GM21825 (cell line): ENCODE data around the gene LIPH.

Experiments
- ATAC-seq: cut with Tn5 transposase; IDR thresholded peaks from one replicate; pipeline ENCODE4 v1.9.1; 2021; ENCODE audit warnings: mild to moderate bottlenecking, moderate library complexity; ENCODE audit not compliant: unreplicated experiment

The LIPH gene

DNA sequence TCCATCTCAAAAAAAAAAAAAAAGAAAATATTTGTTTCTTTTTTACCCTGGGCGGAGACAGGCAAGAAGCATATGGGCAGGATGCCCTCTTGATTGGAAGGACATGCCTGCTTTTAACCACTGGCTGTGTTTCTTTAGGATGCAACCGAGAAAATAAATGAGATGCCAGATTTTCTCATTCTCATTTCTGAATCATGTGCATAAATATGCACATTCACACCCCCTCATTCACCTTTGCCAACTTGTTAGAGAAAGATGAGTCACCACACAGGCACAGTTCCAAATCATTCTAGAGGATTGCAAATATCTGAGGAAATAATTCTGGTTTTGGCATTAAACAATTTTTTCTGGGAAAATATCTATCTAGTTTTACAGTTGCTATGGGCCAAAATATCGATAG is 3.3 kb downstream of the LIPH start:
- no peak for ATAC-seq

DNA sequence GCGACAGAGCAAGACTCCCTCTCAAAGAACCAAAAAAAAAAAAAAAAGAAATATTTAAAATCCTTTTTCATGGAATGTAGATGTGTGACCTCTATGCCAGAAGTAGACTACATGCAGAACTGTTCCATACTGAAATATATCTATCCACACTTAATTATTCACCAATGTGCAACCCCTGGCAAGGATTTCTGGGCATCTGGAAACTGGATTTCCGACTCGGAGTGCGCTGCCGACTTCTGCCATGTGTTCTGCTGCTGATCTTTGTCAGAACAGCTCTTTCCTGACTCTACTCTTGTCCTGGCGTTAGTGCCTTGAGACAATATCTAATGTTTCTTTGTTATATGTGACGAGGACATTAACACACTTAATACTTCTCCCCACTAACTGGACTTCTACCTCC is 11.7 kb downstream of the LIPH start:
- ATAC-seq = no peak

DNA sequence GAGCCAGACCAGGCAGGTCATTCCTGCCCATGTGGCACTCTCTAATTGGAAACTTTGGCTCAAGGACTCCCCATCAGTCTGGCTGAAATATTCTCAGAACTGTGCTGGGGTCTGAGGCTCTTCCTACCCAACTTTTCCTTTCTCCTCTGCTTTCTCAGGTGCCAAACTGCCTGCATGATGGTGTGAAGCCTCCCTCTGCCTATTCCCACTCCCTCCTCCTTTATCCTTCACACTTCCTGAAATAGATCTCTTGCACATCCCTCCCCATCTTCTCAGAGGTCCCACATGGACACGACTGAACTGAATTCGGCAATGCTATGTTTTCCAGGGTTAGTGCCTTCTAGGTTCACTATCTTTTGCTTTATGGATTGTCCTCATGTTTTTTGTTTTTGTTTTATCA is 12.5 kb downstream of the LIPH start:
- no peak for ATAC-seq

DNA sequence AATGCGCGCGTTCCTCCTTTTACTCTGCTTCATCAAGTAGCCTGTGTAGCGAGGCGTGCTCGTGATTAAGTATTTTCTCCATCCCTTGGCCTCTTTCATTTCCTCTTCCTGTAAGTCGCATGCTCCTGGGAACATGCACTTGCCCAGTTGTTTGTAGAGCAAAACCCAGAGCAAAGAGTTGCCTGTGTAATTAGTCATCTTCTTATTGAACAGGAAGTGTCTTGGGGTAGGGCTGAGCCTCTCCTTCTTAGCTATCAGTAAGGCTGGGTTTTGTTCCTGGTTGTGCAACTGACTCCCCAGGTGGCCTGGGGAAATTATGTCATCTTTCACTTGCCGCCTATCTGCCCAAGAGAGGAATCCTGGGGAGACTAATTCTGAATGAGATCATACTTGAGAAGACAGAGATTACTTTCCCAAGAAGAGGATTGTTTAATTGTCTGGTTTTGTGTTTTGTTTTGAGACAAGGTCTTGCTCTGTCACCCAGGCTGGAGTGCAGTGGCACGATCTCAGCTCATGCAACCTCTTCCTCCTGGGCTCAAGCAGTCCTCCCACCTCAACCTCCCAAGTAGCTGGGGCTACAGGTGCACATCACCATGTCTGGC is 14.9 kb downstream of the LIPH start:
- peak; percentile 98 for ATAC-seq

DNA sequence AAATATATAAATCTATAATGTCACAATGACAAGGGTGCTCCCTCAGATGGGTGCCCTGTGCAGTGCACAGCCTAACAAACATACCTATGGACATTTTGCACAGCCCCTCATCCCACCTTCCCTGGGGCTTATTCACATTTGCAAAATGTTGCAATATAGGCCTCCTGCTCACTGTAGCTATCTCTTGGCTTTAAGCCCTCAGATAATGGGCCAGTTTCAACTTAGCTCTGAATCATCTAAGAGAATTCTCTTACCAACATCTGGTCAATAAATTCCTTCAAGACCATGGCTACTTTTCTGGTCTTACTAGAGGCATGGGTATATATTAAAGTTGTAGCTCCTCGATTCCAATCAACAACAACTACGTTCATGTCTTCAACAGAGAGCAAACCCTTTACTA is 17.9 kb downstream of the LIPH start:
- no peak for ATAC-seq

DNA sequence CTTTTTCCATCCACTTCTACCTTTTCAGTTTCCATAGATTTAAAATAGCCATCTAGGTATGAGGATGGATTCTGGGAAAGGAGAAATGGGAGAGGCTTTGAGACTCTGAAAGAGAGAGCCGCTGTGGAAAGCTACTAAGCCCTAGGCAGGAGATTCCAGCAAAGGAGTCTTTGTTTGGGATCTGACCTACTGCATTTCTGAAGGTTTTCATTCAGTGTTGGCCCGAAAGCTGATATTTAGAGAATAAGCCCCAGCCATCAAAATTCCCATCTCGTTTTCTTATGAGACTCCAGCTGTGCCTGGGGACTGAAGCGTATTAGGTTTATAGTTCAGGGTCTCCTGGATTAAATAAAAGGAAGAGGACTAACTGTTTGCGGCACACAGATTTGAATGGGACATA is 19.5 kb downstream of the LIPH start:
- ATAC-seq = no peak

DNA sequence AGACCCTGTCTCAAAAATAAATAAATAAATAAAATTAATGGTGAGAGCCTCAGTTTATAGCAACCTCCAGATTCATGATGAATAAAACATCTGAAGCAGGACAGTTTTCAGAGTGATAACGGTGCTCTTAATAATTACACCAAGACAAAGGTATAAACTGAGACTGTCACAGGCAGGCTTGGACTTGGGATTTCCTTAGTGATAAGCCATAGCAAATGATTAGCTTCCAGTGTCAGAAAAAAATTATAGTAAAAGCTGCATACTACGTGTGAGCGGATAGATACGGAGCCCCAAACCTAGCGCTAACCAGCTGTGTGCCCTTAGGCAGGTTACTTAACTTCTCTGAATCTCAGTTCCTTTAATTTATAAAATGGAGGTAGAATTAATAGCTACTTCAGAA is 21.5 kb downstream of the LIPH start:
- no peak for ATAC-seq

DNA sequence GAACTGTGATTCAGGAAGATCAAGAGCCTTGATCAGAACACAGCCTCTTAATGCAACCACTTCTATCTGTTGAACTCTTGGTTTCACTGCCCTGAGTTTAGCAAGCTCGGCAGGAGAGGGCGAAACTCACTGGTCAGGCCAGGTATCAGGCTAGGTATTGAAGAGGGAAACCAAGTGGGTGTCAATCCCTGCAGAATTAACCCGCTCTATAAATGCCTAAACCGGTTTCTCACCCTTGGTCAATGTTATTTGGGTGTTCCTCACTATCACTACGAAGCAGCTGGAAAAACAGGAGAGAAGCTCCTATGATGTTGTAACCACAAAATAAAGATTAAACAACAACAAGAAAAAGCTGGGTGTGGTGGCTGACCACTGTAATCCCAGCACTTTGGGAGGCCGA is 23.9 kb downstream of the LIPH start:
- no peak for ATAC-seq

DNA sequence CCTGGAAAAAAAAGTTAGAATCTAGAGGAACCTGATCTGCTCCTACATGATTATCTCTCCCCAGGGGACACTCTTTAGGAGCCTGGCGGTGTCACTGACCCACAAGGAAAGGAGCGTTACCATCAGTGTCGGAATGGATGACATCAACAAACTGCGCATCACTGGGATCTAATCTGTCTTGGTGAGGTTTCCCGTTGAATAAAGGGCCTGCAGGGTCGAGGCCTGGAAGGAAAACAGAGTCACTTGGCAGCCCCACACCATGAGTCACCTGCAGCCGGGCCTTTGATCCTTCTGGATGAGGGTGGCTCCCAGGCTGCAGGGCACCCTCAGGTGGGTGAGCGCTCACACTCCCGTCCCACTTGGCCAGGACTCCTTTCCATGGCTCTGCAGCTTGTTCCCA is 25.0 kb downstream of the LIPH start:
- no peak for ATAC-seq

DNA sequence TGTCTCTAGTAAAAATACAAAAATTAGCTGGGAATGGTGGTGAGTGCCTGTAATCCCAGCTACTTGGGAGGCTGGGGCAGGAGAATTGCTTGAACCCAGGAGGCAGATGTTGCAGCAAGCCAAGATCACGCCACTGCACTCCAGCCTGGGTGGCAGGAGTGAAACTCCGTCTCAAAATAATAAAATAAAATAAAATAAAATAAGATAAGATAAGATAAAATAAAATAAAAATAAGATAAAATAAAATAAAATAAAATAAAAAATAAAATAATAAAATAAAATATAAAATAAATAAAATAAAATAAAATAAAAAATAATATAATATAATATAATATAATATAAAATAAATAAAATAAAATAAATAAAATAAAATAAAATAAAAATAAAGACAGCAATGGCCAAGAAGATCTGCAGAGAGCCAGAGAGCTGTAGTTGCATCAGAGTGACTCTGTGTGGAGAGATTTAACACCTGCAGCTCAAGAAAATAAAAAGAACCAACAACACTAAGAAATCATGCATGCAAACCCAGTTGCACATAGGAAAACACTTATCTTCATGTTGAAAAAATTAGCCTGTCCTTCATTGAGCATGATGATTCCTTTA is 25.9 kb downstream of the LIPH start:
- no peak for ATAC-seq

DNA sequence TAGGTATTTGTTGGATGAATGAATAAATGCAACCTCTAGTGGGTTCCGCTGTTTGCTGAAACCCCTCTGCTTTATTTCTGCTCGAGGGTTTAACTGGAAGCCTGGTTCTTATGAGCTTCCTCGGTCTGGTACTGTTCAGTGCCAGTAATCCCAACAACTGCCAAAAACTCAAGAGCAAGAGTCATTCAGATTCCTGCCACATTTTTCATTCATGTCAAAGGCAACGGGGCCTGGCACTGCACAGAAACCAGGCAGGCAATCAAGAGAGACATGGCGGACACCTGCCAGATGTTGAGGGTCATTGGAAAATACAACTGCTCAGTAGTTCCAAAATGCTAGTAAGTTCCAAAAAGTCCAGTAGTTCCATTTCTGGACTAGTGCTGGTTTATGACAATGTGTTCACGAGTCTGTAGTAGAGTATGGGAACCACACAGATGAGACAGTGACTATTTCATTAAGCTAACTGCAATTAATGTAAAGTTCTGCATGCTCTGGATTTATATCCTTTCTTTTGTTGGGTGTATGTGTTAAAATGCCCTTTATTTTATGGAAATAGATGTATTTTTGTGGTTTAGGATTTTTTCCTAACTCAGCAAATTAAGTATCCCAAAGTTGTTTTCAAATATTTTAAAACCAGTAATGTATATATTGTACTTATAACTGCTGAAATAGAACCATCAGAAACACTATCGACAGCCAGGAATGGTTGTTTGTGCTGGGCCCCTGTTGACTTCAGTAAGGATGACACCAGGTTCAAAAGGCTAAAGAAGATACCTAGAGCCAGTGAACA is 30.8 kb downstream of the LIPH start:
- ATAC-seq = no peak

DNA sequence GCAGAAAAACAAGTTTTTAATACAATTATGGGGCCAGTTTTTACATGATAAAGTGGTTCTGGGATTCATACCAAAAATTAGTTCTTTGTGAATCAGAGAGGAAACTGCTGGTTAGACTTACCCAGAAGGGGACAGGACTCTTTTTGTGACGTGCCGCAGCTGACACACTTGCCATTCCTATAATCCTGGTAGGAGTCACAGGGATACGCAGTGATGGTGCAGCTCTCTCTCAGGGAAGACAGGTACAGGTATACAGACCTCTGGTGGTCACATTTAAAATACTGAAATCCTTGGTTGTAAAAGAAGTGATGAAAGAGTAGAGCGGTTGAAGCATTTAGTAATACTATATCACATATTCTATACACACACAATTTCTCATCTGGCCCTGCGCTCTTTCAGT is 33.4 kb downstream of the LIPH start:
- ATAC-seq = no peak

DNA sequence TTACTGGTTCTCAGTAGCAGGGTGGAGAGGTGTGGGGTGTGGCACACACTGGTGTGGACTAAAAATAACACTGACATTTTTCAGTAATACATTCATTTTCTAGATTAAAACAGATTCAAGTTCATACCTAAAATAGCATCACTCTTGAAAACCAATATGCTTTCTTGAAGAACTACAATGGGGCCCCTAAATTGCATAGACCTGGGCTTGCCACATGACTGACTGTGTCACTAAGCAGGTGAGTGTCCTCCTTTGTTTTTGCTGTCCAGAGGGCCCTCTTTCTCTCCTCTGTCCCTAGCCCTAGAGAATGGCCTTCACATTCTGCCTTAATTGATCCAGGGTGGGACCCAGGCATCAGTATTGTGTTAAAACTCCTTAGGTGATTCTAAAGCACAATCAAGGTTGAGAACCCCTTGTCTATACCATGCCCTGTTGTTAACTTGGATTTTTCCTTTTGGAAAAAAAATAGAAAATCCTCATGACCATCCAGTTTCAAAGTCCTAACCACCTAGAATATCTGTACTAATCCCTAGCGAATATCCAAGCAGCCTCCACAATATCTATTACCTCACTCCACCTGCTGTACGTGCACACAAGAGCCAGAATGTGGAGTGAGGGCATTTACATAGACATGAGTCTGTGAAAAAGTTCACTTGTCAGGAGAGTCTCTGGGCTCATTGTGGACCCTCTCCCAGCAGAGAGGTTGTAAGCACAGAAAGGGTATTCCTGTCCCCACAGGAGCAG is 34.8 kb downstream of the LIPH start:
- ATAC-seq = no peak

DNA sequence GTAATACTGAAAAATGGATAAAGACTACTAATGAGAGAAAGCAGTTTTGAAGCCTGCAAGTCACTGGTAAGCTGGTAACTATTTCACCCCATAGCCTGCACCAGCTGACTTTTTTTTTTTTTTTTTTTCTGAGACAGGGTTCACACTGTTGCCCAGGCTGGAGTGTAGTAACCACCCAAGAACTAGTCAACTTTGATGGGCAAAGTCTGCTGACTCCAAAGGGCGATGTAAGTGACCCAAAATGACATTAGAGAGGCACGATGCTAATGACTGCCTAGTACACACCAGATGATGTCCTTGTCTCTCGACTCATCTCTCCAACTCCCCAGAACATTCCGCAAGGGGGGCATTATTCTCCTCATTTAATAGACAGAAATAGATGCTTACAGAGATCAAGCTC is 40.7 kb downstream of the LIPH start:
- ATAC-seq = no peak

DNA sequence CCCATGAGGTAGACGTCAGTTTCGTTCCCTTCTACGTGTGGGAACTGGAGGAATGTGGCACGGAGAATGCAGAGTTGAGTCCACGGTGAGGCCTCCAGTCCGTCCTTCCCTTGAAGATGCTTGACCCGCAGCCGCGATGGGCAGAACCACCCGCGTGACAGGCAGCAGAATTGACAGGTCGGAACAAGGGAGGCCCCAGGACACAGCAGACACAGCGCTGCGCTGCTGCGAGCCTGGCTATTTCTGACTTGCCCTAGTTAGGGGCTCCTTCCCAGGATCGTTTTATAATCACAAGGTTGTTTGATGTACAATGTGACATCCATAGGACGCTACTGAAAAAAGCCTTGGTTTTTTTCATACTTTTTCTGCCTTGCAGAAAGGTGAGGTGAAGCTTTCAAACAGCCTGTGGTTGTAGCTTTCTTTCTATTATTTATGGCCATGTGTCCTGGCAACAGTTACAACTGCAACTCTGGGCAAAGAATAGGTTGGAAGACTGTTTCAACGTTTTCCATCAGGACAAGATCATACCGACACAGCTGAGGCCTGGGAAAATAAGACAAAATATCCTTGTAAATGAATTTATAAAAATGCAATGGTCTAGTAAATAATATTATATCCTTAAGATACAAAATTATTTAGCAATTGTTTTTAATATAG is 43.9 kb downstream of the LIPH start:
- ATAC-seq = no peak

DNA sequence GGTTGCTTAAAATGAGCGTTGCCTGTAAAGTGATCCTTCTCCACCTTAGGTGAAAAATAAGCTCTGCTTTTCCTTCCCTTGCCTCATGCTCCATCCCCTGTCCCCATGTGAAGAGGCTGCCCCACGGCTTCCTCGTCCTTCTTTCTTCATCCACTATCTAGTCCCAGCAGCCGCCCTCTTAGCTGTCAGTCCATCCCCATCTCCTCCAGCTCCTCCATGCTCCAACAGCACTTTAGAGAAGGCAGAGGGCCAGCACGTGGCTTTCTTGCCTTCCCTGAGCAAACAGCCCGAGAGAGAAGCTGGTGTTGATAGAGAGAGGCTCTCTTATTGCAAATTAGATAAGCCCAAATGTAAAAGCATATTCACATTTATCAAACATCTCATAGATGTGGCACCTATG is 44.5 kb downstream of the LIPH start:
- ATAC-seq = no peak

DNA sequence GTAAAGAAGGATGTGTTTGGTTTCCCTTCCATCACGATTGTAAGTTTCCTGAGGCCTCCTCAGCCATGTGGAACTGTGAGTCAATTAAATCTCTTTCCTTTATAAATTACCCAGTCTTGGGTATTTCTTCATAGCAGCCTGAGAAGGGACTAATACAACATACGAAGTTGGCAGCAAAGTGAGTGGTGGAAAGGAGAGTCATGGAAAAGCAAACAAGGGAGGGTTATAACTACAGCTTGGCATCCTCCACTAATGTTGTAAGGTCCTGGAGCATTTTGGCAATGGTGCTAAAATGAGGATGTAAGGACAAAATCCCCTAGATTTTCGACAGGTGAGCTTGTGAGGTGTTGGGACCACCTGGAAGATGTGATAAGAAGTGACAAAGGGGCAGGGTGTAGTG is 47.8 kb downstream of the LIPH start:
- no peak for ATAC-seq

DNA sequence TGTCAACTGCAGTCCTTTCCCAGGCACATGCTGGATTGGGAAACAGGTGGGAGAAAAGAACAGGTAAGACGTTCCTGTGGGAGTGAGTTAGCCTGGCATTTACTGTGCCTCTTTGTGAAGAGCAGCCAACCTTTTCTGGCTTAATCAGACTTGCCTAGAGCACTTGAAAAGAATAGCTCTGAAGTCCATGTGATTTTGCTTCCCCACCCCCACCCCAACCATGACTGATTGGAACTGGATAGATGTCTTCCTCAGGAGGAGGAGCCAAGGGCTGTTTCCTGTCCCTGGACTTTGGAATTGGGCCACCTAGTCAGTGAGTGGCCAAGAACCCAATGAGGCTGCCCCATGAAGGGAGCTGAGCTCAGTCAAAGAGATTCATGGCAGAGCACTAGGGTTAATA is 48.9 kb downstream of the LIPH start:
- no peak for ATAC-seq

DNA sequence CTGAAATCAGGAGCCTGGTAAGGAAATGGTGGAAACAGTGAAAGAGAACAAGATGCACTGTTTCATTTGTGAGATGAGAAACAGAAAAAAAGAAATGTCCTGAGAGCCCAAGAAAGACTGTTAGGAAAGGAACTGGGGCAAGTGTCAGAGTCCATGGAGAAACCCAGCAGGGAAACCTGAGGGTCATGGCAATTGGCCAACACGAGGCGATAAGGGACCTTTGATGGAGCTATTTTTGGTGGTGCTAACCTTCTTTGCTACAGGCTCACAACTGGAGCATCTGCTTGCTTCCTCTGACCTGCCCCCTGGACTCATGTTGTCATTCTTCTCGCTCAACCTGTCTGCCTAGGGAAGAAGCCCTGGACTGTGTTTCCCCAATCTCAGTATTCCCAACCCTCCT is 49.4 kb downstream of the LIPH start:
- no peak for ATAC-seq

DNA sequence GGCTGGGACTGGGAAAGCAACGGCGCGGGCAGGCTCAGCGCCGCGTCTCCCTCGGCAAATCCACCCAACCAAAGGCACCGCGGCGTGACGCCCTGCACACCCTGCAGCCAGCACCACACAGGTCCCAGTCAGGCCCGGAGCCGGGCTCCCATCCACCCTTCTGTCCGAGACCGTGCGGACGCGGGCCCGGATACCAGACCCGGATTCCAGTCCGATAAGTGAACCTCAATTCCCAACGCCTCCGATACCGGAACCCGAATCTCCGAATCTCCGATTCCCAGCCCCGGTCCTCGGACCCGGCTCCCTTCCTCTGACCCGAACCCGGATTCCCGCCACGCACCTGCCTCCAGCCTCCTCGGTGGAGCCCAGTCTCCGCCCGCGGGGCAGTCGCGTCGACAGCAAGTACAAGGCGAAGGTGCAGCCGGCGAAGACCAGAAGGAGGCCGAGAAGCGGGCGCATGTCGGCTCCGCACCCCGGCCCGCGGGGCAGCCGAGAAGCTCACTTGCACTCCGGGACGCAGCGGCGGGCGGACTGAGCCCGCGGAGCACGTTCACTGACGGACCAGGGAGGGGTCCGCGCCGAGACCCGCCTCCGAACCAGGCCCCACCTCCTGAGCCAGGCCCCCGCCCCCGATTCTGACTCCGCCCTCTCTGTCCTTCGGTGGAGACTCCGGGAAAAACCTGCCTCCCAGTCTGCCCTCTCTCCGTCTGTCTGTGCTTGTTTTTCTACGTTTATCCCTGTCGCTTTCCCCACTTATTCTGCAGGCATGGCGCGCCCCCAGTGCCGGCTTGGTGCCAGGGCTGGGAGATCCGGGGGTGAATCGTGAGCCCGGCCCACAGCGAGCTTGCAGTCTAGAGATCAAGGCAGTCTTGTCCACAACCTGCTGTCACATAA is 53.6 kb downstream of the LIPH start, which contains the start of gene TMEM41A:
TMEM41A (minus strand) TSS at position 533 of the 894 bp plus-strand sequence; CDS start at position 459, 74 bp downstream.
- ATAC-seq = peak; percentile 96
